Astrocyte (in vitro differentiated cells and primary cell): ENCODE results near the gene SLC7A10. TPM values are rescaled to one million over a fixed set of nuclear protein-coding genes. Genes with fewer than 3 reads are reported as not detected.

Source experiments
- DNase-seq: peaks from one replicate; pipeline ENCODE4 v3.0.0-alpha.2; 2010; ENCODE audit warnings: low read depth
- FAIRE-seq: peaks from 2 replicates; lab custom pipeline; 2011; peaks lifted over from hg19 to GRCh38; lab: Jason Lieb, UNC
- H2AFZ ChIP-seq: 2 replicates; pipeline ENCODE4 v1.6.0; 2012; ENCODE audit warnings: low read depth, low read length, inconsistent platforms
- H3K27ac ChIP-seq: 2 replicates; pipeline ENCODE4 v1.5.1; 2011; ENCODE audit warnings: low read depth, low read length, inconsistent platforms
- H3K27me3 ChIP-seq: 2 replicates; pipeline ENCODE4 v1.6.0; 2011; ENCODE audit warnings: low read length, inconsistent platforms; ENCODE audit not compliant: insufficient read depth
- H3K36me3 ChIP-seq: 2 replicates; pipeline ENCODE4 v1.5.1; 2011; ENCODE audit warnings: low read length, inconsistent platforms; ENCODE audit not compliant: insufficient read depth
- H3K4me1 ChIP-seq: 2 replicates; pipeline ENCODE4 v1.5.1; 2011; ENCODE audit warnings: low read length, inconsistent platforms; ENCODE audit not compliant: insufficient read depth
- H3K4me2 ChIP-seq: 2 replicates; pipeline ENCODE4 v1.6.0; 2012; ENCODE audit warnings: low read length, inconsistent platforms
- H3K4me3 ChIP-seq: 2 replicates; pipeline ENCODE4 v1.5.1; 2011; ENCODE audit warnings: low read depth, mild to moderate bottlenecking, low read length, inconsistent platforms; ENCODE audit not compliant: insufficient read depth
- H3K79me2 ChIP-seq: 2 replicates; pipeline ENCODE4 v1.6.0; 2012; ENCODE audit warnings: mild to moderate bottlenecking, low read length, inconsistent platforms; ENCODE audit not compliant: insufficient read depth
- H3K9ac ChIP-seq: 2 replicates; pipeline ENCODE4 v1.6.0; 2012; ENCODE audit warnings: mild to moderate bottlenecking, low read length, inconsistent platforms
- H3K9me3 ChIP-seq: 2 replicates; pipeline ENCODE4 v1.5.1; 2012; ENCODE audit warnings: low read depth, mild to moderate bottlenecking, low read length, inconsistent platforms; ENCODE audit not compliant: insufficient read depth
- H4K20me1 ChIP-seq: 2 replicates; pipeline ENCODE4 v1.6.0; 2012; ENCODE audit warnings: low read length, inconsistent platforms; ENCODE audit not compliant: insufficient read depth
- H3K27ac Mint-ChIP-seq: one replicate; pipeline ENCODE4 v1.8.0; 2021; ENCODE audit warnings: mild to moderate bottlenecking, mixed read lengths; ENCODE audit not compliant: unreplicated experiment
- H3K27me3 Mint-ChIP-seq: one replicate; pipeline ENCODE4 v1.8.0; 2021; ENCODE audit warnings: low read depth, mixed read lengths; ENCODE audit not compliant: unreplicated experiment
- H3K36me3 Mint-ChIP-seq: one replicate; pipeline ENCODE4 v1.8.0; 2021; ENCODE audit warnings: low read depth, mixed read lengths; ENCODE audit not compliant: unreplicated experiment
- H3K4me1 Mint-ChIP-seq: one replicate; pipeline ENCODE4 v1.8.0; 2021; ENCODE audit warnings: low read depth, mixed read lengths; ENCODE audit not compliant: unreplicated experiment
- H3K4me3 Mint-ChIP-seq: one replicate; pipeline ENCODE4 v1.8.0; 2021; ENCODE audit warnings: mild to moderate bottlenecking, moderate library complexity, mixed read lengths; ENCODE audit not compliant: unreplicated experiment
- H3K9me3 Mint-ChIP-seq: one replicate; pipeline ENCODE4 v1.8.0; 2021; ENCODE audit warnings: mild to moderate bottlenecking, mixed read lengths; ENCODE audit not compliant: unreplicated experiment
- EZH2 ChIP-seq: IDR thresholded peaks from 2 replicates; pipeline ENCODE4 v1.6.1; 2012; ENCODE audit warnings: mild to moderate bottlenecking, low read length, inconsistent platforms; ENCODE audit not compliant: insufficient read depth
- total RNA-seq: library from RNA; stranded (reverse); gene quantifications from 2 replicates; pipeline ENCODE4 v1.2.1, GENCODE V29; 2021
- TF ChIP-seq, protein P1 (sequence below): IDR thresholded peaks from 2 replicates; pipeline ENCODE4 v1.5.1; 2011; ENCODE audit warnings: low read depth, mild to moderate bottlenecking, inconsistent platforms, low read length, moderate library complexity; ENCODE audit not compliant: insufficient read depth

SLC7A10 gene
- total RNA-seq, 1 donor from 2014 or later, result 0.61 TPM

DNA sequence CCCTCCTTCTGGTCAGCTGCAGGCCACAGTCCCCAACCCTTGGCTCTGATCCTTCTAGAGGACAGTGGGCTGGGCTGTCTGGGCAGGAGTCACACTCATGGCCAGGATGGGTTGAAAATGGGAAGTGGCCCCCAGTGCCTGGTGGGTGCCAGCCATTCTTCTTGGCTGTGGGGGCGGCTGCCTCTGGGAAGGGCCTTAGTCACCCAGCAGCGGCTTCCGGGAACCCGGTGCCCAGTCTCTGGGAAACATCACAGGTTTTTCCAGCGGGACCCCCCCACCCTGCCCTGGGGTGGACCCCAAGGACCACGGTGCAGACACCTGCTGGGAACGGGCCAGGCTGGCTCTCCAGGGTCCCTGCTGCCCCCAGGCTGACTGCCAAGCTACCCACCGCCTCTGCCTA lies 27.3 kb upstream of the SLC7A10 start:
- TF ChIP-seq, protein P1, sequence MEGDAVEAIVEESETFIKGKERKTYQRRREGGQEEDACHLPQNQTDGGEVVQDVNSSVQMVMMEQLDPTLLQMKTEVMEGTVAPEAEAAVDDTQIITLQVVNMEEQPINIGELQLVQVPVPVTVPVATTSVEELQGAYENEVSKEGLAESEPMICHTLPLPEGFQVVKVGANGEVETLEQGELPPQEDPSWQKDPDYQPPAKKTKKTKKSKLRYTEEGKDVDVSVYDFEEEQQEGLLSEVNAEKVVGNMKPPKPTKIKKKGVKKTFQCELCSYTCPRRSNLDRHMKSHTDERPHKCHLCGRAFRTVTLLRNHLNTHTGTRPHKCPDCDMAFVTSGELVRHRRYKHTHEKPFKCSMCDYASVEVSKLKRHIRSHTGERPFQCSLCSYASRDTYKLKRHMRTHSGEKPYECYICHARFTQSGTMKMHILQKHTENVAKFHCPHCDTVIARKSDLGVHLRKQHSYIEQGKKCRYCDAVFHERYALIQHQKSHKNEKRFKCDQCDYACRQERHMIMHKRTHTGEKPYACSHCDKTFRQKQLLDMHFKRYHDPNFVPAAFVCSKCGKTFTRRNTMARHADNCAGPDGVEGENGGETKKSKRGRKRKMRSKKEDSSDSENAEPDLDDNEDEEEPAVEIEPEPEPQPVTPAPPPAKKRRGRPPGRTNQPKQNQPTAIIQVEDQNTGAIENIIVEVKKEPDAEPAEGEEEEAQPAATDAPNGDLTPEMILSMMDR, result no peak
- no peak for TF ChIP-seq EZH2
- Mint-ChIP-seq H3K9me3 (no peaks in the 10 kb centered on the region), H3K27ac (no peak overlapping the region), H3K4me3 (no peak overlapping the region), H3K36me3 (no peaks in the 10 kb centered on the region), H3K4me1 (no peaks in the 10 kb centered on the region), H3K27me3 (peaks cover 14% of the 10 kb centered on the region)
- no peak for FAIRE-seq
- H3K36me3 ChIP-seq, result no peaks in the 10 kb centered on the region
- no peak overlapping the region for H2AFZ ChIP-seq
- no peak overlapping the region for H3K4me3 ChIP-seq
- H3K9me3 ChIP-seq, result no peaks in the 10 kb centered on the region
- H3K4me2 ChIP-seq, result no peak overlapping the region
- DNase-seq, result no peak
- H4K20me1 ChIP-seq, result peaks cover 8% of the 10 kb centered on the region
- no peaks in the 10 kb centered on the region for H3K27me3 ChIP-seq
- H3K4me1 ChIP-seq, result no peaks in the 10 kb centered on the region
- no peaks in the 10 kb centered on the region for H3K79me2 ChIP-seq
- no peak overlapping the region for H3K9ac ChIP-seq
- H3K27ac ChIP-seq, result no peak overlapping the region

DNA sequence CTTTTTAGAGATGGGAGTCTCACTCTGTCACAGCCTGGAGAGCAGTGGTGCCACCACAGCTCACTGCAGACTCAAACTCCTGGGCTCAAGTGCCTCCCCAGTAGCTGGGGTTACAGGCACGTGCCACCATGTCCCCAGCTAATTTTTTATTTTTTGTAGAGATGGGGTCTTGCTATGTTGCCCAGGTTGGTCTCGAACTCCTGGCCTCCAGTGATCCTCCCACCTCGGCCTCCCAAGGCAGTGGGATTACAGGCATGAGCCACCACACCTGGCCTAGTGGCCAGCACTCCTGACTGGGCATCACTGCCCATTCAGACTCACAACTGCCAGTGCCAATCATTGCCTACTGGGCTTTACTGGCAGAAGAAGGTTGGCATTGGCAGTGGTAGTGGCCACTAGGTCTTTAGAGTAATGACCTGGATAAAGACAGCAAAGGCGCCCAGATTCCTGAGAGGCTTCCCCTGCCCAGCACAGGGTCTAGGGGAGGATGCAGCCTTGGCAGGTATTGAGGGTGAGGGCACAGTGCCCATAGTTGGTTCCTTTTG lies 26.8 kb upstream of the SLC7A10 start:
- H2AFZ ChIP-seq, result no peak overlapping the region
- no peaks in the 10 kb centered on the region for H3K79me2 ChIP-seq
- H3K27me3 ChIP-seq, result no peaks in the 10 kb centered on the region
- no peak overlapping the region for H3K9ac ChIP-seq
- H3K9me3 Mint-ChIP-seq, result no peaks in the 10 kb centered on the region
- no peaks in the 10 kb centered on the region for H3K9me3 ChIP-seq
- TF ChIP-seq EZH2, result no peak
- TF ChIP-seq, protein P1, result no peak
- no peak overlapping the region for H3K27ac Mint-ChIP-seq
- FAIRE-seq (no peak), DNase-seq (no peak)
- peaks cover 14% of the 10 kb centered on the region for H3K27me3 Mint-ChIP-seq
- no peak overlapping the region for H3K4me2 ChIP-seq
- no peak overlapping the region for H3K4me3 ChIP-seq
- no peaks in the 10 kb centered on the region for H3K36me3 ChIP-seq
- H3K27ac ChIP-seq, result no peak overlapping the region
- no peaks in the 10 kb centered on the region for H3K4me1 Mint-ChIP-seq
- H3K4me1 ChIP-seq, result no peaks in the 10 kb centered on the region
- H3K4me3 Mint-ChIP-seq, result no peak overlapping the region
- no peaks in the 10 kb centered on the region for H3K36me3 Mint-ChIP-seq
- H4K20me1 ChIP-seq, result peaks cover 8% of the 10 kb centered on the region

DNA sequence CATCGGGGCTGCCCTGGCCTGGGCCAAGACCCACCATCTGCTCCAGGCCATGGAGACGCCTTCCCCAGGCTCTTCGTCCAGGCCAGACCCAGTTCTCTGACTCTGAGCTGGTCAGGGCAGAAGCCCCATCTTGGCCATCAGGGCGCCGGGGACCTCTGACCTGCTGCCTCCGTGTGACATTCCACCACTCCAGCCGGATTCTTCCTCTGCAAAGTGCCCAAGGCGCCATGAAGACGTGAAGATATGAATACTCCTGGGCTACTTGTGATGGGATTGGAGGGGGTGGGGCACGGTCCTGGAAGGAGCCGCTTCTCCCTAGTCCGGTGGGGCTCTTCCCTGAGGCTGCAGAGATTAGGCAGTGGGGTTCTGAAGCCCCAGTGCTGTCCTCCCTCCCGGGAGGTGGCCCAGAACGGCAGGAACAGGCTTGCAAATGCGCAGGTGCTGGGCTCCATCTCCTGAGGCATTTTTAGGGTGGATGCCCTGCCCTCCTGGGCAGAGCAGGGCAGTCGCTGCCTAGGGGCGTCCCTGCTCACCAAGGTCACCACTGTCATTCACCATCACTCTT lies 26.0 kb upstream of the SLC7A10 start:
- Histone ChIP-seq H3K79me2 (no peaks in the 10 kb centered on the region), H3K9ac (no peak overlapping the region), H3K27ac (no peak overlapping the region), H3K36me3 (no peaks in the 10 kb centered on the region), H3K4me1 (no peaks in the 10 kb centered on the region), H4K20me1 (peaks cover 8% of the 10 kb centered on the region), H3K9me3 (no peaks in the 10 kb centered on the region), H3K27me3 (no peaks in the 10 kb centered on the region), H2AFZ (no peak overlapping the region), H3K4me3 (no peak overlapping the region), H3K4me2 (no peak overlapping the region)
- no peak overlapping the region for H3K4me3 Mint-ChIP-seq
- TF ChIP-seq EZH2, result no peak
- TF ChIP-seq, protein P1, result no peak
- no peak for FAIRE-seq
- no peaks in the 10 kb centered on the region for H3K4me1 Mint-ChIP-seq
- H3K36me3 Mint-ChIP-seq, result no peaks in the 10 kb centered on the region
- H3K27ac Mint-ChIP-seq, result no peak overlapping the region
- no peak for DNase-seq
- no peaks in the 10 kb centered on the region for H3K9me3 Mint-ChIP-seq
- peaks cover 14% of the 10 kb centered on the region for H3K27me3 Mint-ChIP-seq
